ENCODE data around the gene VWA3B. TPM values are rescaled to one million over a fixed set of nuclear protein-coding genes. Genes with fewer than 3 reads are reported as not detected.
A peak's percentile ranks its signal among the peaks of the same experiment; 100 is the strongest.

VWA3B gene
- polyA plus RNA-seq, 1 donor (not counting 4 experiments of a cell fraction or from before 2014, with no cell fraction given) = not detected

DNA sequence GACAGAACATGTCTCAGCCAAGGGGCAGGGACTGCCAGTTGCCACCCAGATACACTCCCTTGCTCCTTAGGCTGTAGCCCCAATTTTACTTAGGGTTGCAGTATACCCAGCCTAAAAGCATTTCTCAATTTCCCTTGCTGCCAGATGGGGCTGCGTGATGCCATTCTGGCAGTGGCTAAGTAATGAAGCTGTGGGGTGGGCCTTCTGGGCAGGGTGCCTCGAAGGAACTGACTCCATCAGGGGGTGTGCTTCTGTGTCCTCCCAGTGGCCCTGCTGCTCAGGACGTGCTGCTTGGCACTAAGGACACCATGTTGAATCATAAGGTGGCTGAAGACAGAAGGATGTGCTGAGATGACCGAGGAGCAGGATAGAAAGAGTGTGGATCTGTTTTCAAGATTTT is 74.2 kb downstream of the VWA3B start:
- no peaks in the 10 kb centered on the region for H4K20me1 ChIP-seq (ENCODE audit: control insufficient read depth, extremely low read depth, insufficient read depth, low read length)
- no peaks in the 10 kb centered on the region for H3K9me1 ChIP-seq (ENCODE audit: control insufficient read depth, extremely low read depth, insufficient read depth, low read length)
- no peak for FAIRE-seq

DNA sequence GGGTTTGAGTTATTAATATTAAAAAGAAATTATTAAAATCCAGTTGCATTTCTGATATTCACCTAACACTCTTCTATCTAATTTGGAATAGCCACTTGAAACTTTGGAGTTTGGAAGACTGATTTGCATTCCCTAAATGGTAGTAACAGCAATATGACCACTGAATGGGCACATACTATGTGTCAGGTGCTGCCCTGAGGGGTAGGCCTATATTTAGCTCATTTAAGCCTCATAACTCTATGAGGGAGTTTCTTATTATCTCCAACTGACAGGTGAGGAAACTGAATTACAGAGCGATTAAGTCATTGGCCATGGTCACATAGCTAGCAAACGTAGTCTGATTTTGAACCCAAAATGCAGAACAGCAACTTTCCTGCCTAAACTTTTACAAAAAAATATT is 77.3 kb downstream of the VWA3B start:
- H4K20me1 ChIP-seq (ENCODE audit: control insufficient read depth, extremely low read depth, insufficient read depth, low read length) = no peaks in the 10 kb centered on the region
- H3K4me3 ChIP-seq (ENCODE audit: control insufficient read depth in 2 of 3, extremely low read depth in 1 of 3, insufficient read depth in 2 of 3, low read depth in 1 of 3, low read length in 3 of 3) = no peak overlapping the region
- peaks cover 34% of the 10 kb centered on the region for H3K4me1 ChIP-seq (ENCODE audit: control insufficient read depth, extremely low read depth, insufficient read depth, low read length)
- peak; percentile 34 for FAIRE-seq
- no peaks in the 10 kb centered on the region for H3K9me1 ChIP-seq (ENCODE audit: control insufficient read depth, extremely low read depth, insufficient read depth, low read length)
- no peaks in the 10 kb centered on the region for H3K27me3 ChIP-seq (ENCODE audit: control insufficient read depth, extremely low read depth, insufficient read depth, low read length)
- dilution Hi-C loops (cut with MboI; ENCODE audit: extremely low pct_ligation_motif_present, low sequenced_read_pairs) = no loop called here
- H3K9ac ChIP-seq (ENCODE audit: control insufficient read depth, extremely low read depth, insufficient read depth, low read length) = no peak overlapping the region
- no peak overlapping the region for H3K4me2 ChIP-seq (ENCODE audit: control insufficient read depth, extremely low read depth, insufficient read depth, low read depth, low read length)
- no peaks in the 10 kb centered on the region for H3K79me2 ChIP-seq (ENCODE audit: control insufficient read depth, insufficient read depth, low read length)
- H3K36me3 ChIP-seq (ENCODE audit: control insufficient read depth in 2 of 2, extremely low read depth in 1 of 2, insufficient read depth in 2 of 2, low read length in 2 of 2) = no peaks in the 10 kb centered on the region
- TF ChIP-seq CTCF (optimal IDR thresholded peaks at IDR 0.05 in 1 of 3, IDR thresholded peaks at IDR 0.05 in 1 of 3, conservative IDR thresholded peaks at IDR 0.05 in 1 of 3; ENCODE audit: extremely low read depth in 1 of 3, insufficient read depth in 2 of 3, low read length in 3 of 3) (no peak), EZH2 (IDR thresholded peaks at IDR 0.05; ENCODE audit: low read length) (no peak)
- DNase-seq (ENCODE audit: low read depth, low spot score) = no peak
- H3K9me3 ChIP-seq (ENCODE audit: control insufficient read depth, low read depth, low read length) = no peaks in the 10 kb centered on the region
- H3K27ac ChIP-seq (ENCODE audit: control insufficient read depth, insufficient read depth, low read length) = no peak overlapping the region
- H2AFZ ChIP-seq (ENCODE audit: control insufficient read depth, low read length) = no peak overlapping the region

More for the DNA sequence above, 74.2 kb downstream of the VWA3B start:
- Histone ChIP-seq H3K9ac (ENCODE audit: control insufficient read depth, extremely low read depth, insufficient read depth, low read length) (no peak overlapping the region), H3K4me3 (ENCODE audit: control insufficient read depth in 2 of 3, extremely low read depth in 1 of 3, insufficient read depth in 2 of 3, low read depth in 1 of 3, low read length in 3 of 3) (no peak overlapping the region), H3K4me2 (ENCODE audit: control insufficient read depth, extremely low read depth, insufficient read depth, low read depth, low read length) (no peak overlapping the region), H3K9me3 (ENCODE audit: control insufficient read depth, low read depth, low read length) (no peaks in the 10 kb centered on the region), H3K79me2 (ENCODE audit: control insufficient read depth, insufficient read depth, low read length) (no peaks in the 10 kb centered on the region), H2AFZ (ENCODE audit: control insufficient read depth, low read length) (no peak overlapping the region), H3K27ac (ENCODE audit: control insufficient read depth, insufficient read depth, low read length) (no peak overlapping the region), H3K27me3 (ENCODE audit: control insufficient read depth, extremely low read depth, insufficient read depth, low read length) (no peaks in the 10 kb centered on the region), H3K4me1 (ENCODE audit: control insufficient read depth, extremely low read depth, insufficient read depth, low read length) (peaks cover 36% of the 10 kb centered on the region), H3K36me3 (ENCODE audit: control insufficient read depth in 2 of 2, extremely low read depth in 1 of 2, insufficient read depth in 2 of 2, low read length in 2 of 2) (no peaks in the 10 kb centered on the region)
- dilution Hi-C loops (cut with MboI; ENCODE audit: extremely low pct_ligation_motif_present, low sequenced_read_pairs) = no loop called here
- TF ChIP-seq CTCF (optimal IDR thresholded peaks at IDR 0.05 in 1 of 3, IDR thresholded peaks at IDR 0.05 in 1 of 3, conservative IDR thresholded peaks at IDR 0.05 in 1 of 3; ENCODE audit: extremely low read depth in 1 of 3, insufficient read depth in 2 of 3, low read length in 3 of 3) (no peak), EZH2 (IDR thresholded peaks at IDR 0.05; ENCODE audit: low read length) (no peak)
- no peak for DNase-seq (ENCODE audit: low read depth, low spot score)

All from keratinocyte (primary cell).